ENCODE results near the gene INPP4A.
"Not testable (repeated sequence)": the region's sequence is repeated elsewhere in the genome, so short reads cannot be mapped to it uniquely, and the experiment has no call there.

The INPP4A gene

GRCh38 chr2:98444436-98445176 lies at the start of gene INPP4A:
TSS of gene INPP4A (plus strand) at chr2:98444858. CDS start at chr2:98520049, 75,191 bp downstream.
- DNase-seq, result peak; percentile 73

GRCh38 chr2:98395977-98396376 lies 48.7 kb upstream of the INPP4A start:
- no peak for DNase-seq

GRCh38 chr2:98396745-98397355 lies 47.8 kb upstream of the INPP4A start:
- no peak for DNase-seq

- DNase-seq, result no peak
Measured at GRCh38 chr2:98399140-98399539, 45.5 kb upstream of the INPP4A start.

GRCh38 chr2:98403878-98404277 lies 40.8 kb upstream of the INPP4A start:
- DNase-seq, result no peak

- no peak for DNase-seq
Measured at GRCh38 chr2:98404556-98405250, 40.0 kb upstream of the INPP4A start.

GRCh38 chr2:98405301-98405700 lies 39.4 kb upstream of the INPP4A start:
- no peak for DNase-seq

- DNase-seq, result no peak
Measured at GRCh38 chr2:98408155-98408554, 36.5 kb upstream of the INPP4A start.

GRCh38 chr2:98412751-98413458 lies 31.8 kb upstream of the INPP4A start:
- peak; percentile 50 for DNase-seq

GRCh38 chr2:98414246-98414645 lies 30.4 kb upstream of the INPP4A start:
- DNase-seq, result not testable (repeated sequence)

- DNase-seq, result not testable (repeated sequence)
Measured at GRCh38 chr2:98415719-98416248, 28.9 kb upstream of the INPP4A start.

- DNase-seq, result no peak
Measured at GRCh38 chr2:98416383-98417159, 28.1 kb upstream of the INPP4A start.

GRCh38 chr2:98419544-98419943 lies 25.1 kb upstream of the INPP4A start:
- no peak for DNase-seq

GRCh38 chr2:98419977-98420725 lies 24.5 kb upstream of the INPP4A start:
- DNase-seq, result no peak

- no peak for DNase-seq
Measured at GRCh38 chr2:98422449-98422848, 22.2 kb upstream of the INPP4A start.

- no peak for DNase-seq
Measured at GRCh38 chr2:98426771-98427170, 17.9 kb upstream of the INPP4A start.

GRCh38 chr2:98432145-98432544 lies 12.5 kb upstream of the INPP4A start:
- no peak for DNase-seq

GRCh38 chr2:98433363-98433964 lies 11.2 kb upstream of the INPP4A start:
- no peak for DNase-seq

- no peak for DNase-seq
Measured at GRCh38 chr2:98434492-98434891, 10.2 kb upstream of the INPP4A start.

GRCh38 chr2:98435670-98436069 lies 9.0 kb upstream of the INPP4A start:
- not testable (repeated sequence) for DNase-seq

- DNase-seq, result no peak
Measured at GRCh38 chr2:98436734-98437133, 7.9 kb upstream of the INPP4A start.

Data from activated gamma-delta T cell treated with Interleukin-2 at 50 U/mL for 16 hours (primary cell).